ENCODE data around the gene CYB5R4. TPM values are rescaled to one million over a fixed set of nuclear protein-coding genes. Genes with fewer than 3 reads are reported as not detected.

CYB5R4 gene
- total and polyA plus RNA-seq, 2 of the 13 experiments (the other 11 are each of a cell fraction or from before 2014, with no cell fraction given) = 5.3 to 26.1 TPM

- TF ChIP-seq ZBTB34 (CRISPR knock-in tag; IDR thresholded peaks at IDR 0.05) = peak; percentile 65; the same call in 1 of the 2 replicates
- TF ChIP-seq ISL2 (CRISPR knock-in tag; IDR thresholded peaks at IDR 0.05) = peak; percentile 81
- peak; percentile 99 for TF ChIP-seq ZBTB44 (CRISPR knock-in tag; IDR thresholded peaks at IDR 0.05)
- TF ChIP-seq ZNF383 (CRISPR knock-in tag; IDR thresholded peaks at IDR 0.05; ENCODE audit: borderline replicate concordance) = no peak
- peak; percentile 88 for TF ChIP-seq RXRB (CRISPR knock-in tag; IDR thresholded peaks at IDR 0.05; ENCODE audit: borderline replicate concordance)
- TF ChIP-seq NR1H2 (CRISPR knock-in tag; IDR thresholded peaks at IDR 0.05; ENCODE audit: borderline replicate concordance, low read depth) = peak; percentile 88; the same call in 1 of the 2 replicates
- peak; percentile 82; the same call in 1 of the 2 replicates for TF ChIP-seq ZNF296 (CRISPR knock-in tag; conservative IDR thresholded peaks at IDR 0.05)
- TF ChIP-seq ZNF121 (CRISPR knock-in tag; IDR thresholded peaks at IDR 0.05) = peak; percentile 51; the same call in 1 of the 2 replicates
- TF ChIP-seq ZBTB40 (IDR thresholded peaks at IDR 0.05) = no peak
- TF ChIP-seq ZBTB40 (CRISPR knock-in tag; IDR thresholded peaks at IDR 0.05) = peak; percentile 80
- TF ChIP-seq ZNF232 (CRISPR knock-in tag; IDR thresholded peaks at IDR 0.05; ENCODE audit: borderline replicate concordance) = peak; percentile 99
- TF ChIP-seq MTF2 (CRISPR knock-in tag; IDR thresholded peaks at IDR 0.05; ENCODE audit: borderline replicate concordance) = peak; percentile 70; the same call in 1 of the 2 replicates
- peak; percentile 98; the same call in 1 of the 2 replicates for TF ChIP-seq ARID2 (CRISPR knock-in tag; IDR thresholded peaks at IDR 0.05; ENCODE audit: borderline replicate concordance)
- no peak for TF ChIP-seq GFI1 (CRISPR knock-in tag; IDR thresholded peaks at IDR 0.05; ENCODE audit: borderline replicate concordance)
- TF ChIP-seq FOSL1 (CRISPR knock-in tag; IDR thresholded peaks at IDR 0.05; ENCODE audit: borderline replicate concordance) = peak; percentile 71; the same call in 1 of the 2 replicates
- TF ChIP-seq PCBP1 (IDR thresholded peaks at IDR 0.05; ENCODE audit: borderline replicate concordance, low read depth, low read length) = 0 out of 2 replicates have a peak, but pooled peaks have one; percentile 51
These were observed at the start of gene CYB5R4 (continued) for GRCh38 chr6:83859410-83860358.

Data from HepG2 (cell line).